Ascending aorta (tissue), 2 donors: ENCODE measurements around the gene ICA1L. TPM values are rescaled to one million over a fixed set of nuclear protein-coding genes. Genes with fewer than 3 reads are reported as not detected.
"Not testable (repeated sequence)": the region's sequence is repeated elsewhere in the genome, so short reads cannot be mapped to it uniquely, and the experiment has no call there.

ENCODE experiments used
- DNase-seq, 2 donors: peaks; one replicate each; pipeline ENCODE4 v3.0.0-alpha.2; 2019; ENCODE audit warnings: low spot score in 2 of 2
- H3K27ac ChIP-seq, 2 donors: fragments of 200-600 bp; sonication (generic); one replicate each; pipeline ENCODE4 v1.5.1; 2016 to 2017; ENCODE audit warnings: mild to moderate bottlenecking in 1 of 2
- H3K27me3 ChIP-seq: fragments of 200-600 bp; sonication (generic); one replicate; pipeline ENCODE4 v1.5.1; 2017
- H3K36me3 ChIP-seq, 2 donors: fragments of 200-600 bp; sonication (generic); one replicate each; pipeline ENCODE4 v1.5.1; 2016
- H3K4me1 ChIP-seq, 2 donors: fragments of 200-600 bp; sonication (generic); one replicate each; pipeline ENCODE4 v1.5.1; 2016 to 2017; ENCODE audit warnings: mild to moderate bottlenecking in 1 of 2
- H3K4me3 ChIP-seq, 2 donors: fragments of 200-600 bp; sonication (generic); one replicate each; pipeline ENCODE4 v1.5.1; 2016 to 2017; ENCODE audit warnings: mild to moderate bottlenecking in 1 of 2
- H3K9me3 ChIP-seq, 2 donors: fragments of 200-600 bp; sonication (generic); one replicate each; pipeline ENCODE4 v1.5.1; 2016
- intact Hi-C: fragments of 100-400 bp; cut with DNase I; formaldehyde crosslinking; loops from one replicate; pipeline ENCODE4 v1.15.1; 2023
- total RNA-seq: library from RNA; depleted of rRNA; stranded (reverse); fragments of >200 nt; gene quantifications from one replicate; pipeline ENCODE4 v1.1.0, GENCODE V29; 2016
- TF ChIP-seq, protein P1 (sequence below), 3 experiments: fragments of 200-600 bp in 2 of 3; fragments of 450-650 bp in 1 of 3; sonication (generic) in 2 of 3; IDR thresholded peaks; one replicate each; pipeline ENCODE4 v1.5.1; 2016 to 2019; ENCODE audit warnings: antibody characterized with exemption in 3 of 3, mild to moderate bottlenecking in 1 of 3, moderate library complexity in 1 of 3

Gene ICA1L
- total RNA-seq, 1 donor from 2014 or later = 0.43 TPM

DNA sequence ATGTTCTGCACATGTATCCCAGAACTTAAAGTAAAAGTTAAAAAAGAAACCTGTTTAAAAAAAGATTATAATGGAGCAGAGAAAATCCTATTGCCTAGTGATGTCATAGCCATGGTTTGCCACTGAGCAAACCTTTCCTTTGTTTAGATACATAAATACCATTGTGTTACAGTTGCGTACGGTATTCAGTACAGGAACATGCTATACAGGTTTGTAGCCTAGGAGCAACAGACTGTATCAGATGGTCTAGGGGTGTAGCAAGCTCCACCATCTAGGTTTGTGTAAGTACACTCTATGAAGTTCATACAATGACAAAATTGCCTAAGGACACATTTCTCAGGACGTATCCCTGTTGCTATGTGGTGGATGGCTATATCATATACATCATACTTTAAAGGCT is 13.0 kb downstream of the ICA1L start:
- intact Hi-C loops = no loop called here
- no peaks in the 10 kb centered on the region for H3K27me3 ChIP-seq
- H3K9me3 ChIP-seq = no peaks in the 10 kb centered on the region
- no peak overlapping the region for H3K4me3 ChIP-seq
- DNase-seq = no peak
- TF ChIP-seq, protein P1, sequence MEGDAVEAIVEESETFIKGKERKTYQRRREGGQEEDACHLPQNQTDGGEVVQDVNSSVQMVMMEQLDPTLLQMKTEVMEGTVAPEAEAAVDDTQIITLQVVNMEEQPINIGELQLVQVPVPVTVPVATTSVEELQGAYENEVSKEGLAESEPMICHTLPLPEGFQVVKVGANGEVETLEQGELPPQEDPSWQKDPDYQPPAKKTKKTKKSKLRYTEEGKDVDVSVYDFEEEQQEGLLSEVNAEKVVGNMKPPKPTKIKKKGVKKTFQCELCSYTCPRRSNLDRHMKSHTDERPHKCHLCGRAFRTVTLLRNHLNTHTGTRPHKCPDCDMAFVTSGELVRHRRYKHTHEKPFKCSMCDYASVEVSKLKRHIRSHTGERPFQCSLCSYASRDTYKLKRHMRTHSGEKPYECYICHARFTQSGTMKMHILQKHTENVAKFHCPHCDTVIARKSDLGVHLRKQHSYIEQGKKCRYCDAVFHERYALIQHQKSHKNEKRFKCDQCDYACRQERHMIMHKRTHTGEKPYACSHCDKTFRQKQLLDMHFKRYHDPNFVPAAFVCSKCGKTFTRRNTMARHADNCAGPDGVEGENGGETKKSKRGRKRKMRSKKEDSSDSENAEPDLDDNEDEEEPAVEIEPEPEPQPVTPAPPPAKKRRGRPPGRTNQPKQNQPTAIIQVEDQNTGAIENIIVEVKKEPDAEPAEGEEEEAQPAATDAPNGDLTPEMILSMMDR (IDR thresholded peaks at IDR 0.05) = no peak
- no peaks in the 10 kb centered on the region for H3K36me3 ChIP-seq
- H3K27ac ChIP-seq = no peak overlapping the region
- H3K4me1 ChIP-seq = no peaks in the 10 kb centered on the region

DNA sequence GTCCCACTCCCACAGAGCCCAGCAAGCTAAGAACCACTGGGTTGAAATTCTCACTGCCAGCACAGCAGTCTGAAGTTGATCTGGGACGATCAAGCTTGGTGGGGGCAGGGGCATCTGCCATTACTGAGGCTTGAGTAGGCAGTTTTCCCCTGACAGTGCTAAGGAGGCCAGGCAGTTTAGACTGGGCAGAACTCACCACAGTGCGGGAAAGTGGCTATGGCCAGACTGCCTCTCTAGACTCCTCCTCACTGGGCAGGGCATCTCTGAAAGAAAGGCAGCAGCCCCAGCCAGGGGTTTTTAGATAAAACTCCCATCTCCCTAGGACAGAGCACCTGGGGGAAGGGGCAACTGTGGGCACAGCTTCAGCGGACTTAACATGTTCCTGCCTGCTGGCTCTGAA is 22.2 kb downstream of the ICA1L start:
- H3K27ac ChIP-seq, H3K4me3 ChIP-seq, H3K36me3 ChIP-seq, intact Hi-C loops, DNase-seq, H3K4me1 ChIP-seq, H3K9me3 ChIP-seq, H3K27me3 ChIP-seq: not testable (repeated sequence)

DNA sequence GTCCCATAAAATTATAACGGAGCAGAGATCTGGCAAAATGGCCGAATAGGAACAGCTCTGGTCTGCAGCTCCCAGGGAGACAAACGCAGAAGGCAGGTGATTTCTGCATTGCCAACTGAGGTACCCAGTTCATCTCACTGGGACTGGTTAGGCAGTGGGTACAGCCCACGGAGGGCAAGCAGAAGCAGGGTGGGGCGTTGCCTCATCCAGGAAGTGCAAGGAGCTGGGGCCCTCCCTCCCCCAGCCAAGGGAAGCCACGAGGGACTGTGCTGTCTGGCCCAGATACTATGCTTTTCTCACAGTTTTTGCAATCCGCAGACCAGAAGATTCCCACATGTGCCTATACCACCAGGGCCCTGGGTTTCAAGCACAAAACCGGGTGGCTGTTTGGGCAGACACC is 22.8 kb downstream of the ICA1L start:
- TF ChIP-seq, protein P1 (IDR thresholded peaks at IDR 0.05) = no peak
- Histone ChIP-seq H3K9me3 (no peaks in the 10 kb centered on the region), H3K36me3 (no peaks in the 10 kb centered on the region), H3K4me1 (no peaks in the 10 kb centered on the region), H3K4me3 (no peak overlapping the region), H3K27ac (no peak overlapping the region), H3K27me3 (no peaks in the 10 kb centered on the region)
- no peak for DNase-seq
- intact Hi-C loops = no loop called here

DNA sequence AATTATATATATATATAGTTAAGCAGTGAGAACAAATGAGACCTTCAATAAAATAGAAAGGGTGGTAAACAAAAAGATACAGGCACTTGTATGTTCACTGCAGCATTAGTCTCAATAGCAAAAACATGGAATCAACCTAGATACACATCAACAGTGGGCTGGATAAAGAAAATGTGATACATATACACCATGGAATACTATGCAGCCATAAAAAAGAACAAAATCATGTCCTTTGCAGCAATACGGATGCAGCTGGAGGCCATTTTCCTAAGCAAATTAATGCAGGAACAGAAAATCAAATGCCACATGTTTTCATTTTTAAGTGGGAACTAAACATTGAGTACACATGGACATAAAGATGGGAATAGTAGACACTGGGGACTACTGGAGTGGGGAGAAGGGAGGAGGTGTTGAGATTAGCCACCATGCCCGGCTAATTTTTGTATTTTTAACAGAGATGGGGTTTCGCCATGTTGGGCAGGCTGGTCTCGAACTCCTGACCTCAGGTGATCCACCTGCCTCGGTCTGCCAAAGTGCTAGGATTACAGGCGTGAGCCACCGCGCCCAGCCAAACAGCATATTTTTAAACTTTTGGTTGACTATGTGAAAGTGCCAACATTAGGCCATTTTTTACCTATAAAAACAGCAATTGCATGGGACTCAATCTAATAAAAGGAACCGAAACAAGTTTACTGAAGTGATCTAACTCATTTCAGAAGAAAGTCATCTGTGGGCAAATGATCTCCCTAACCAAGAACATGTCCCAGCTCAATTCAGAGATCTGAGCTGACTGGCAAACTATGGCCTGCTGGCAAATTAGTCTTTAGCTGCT is 23.7 kb downstream of the ICA1L start:
- DNase-seq = no peak
- Histone ChIP-seq H3K4me1 (no peaks in the 10 kb centered on the region), H3K9me3 (peaks cover 4 to 7% of the 10 kb centered on the region in 2 donors), H3K4me3 (no peak overlapping the region), H3K27me3 (no peaks in the 10 kb centered on the region), H3K27ac (no peak overlapping the region), H3K36me3 (no peaks in the 10 kb centered on the region)
- intact Hi-C loops = no loop called here
- TF ChIP-seq, protein P1 (IDR thresholded peaks at IDR 0.05) = no peak

DNA sequence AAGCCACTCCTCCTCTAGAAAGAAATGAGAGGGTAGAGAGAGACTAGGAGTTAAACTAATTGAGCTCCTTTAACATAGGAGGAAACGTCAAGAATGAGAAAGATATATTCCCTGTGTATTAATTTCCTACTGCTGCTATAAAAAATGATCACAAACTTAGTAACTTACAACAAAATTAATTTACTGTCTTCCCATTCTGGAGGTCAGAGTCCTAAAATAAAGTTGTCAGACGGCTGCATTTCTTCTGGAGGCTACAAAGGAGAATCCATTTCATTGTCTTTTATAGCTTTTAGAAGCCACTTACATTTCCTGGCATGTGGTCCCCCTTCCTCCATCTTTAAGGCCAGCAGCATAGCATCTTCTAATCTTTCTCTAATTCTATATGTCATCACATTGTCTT is 26.9 kb downstream of the ICA1L start:
- Histone ChIP-seq H3K4me3 (no peak overlapping the region), H3K27me3 (no peaks in the 10 kb centered on the region), H3K9me3 (peaks cover 9 to 14% of the 10 kb centered on the region in 2 donors), H3K36me3 (no peaks in the 10 kb centered on the region), H3K4me1 (no peaks in the 10 kb centered on the region), H3K27ac (no peak overlapping the region)
- intact Hi-C loops = no loop called here
- TF ChIP-seq, protein P1 (IDR thresholded peaks at IDR 0.05) = no peak
- no peak for DNase-seq

DNA sequence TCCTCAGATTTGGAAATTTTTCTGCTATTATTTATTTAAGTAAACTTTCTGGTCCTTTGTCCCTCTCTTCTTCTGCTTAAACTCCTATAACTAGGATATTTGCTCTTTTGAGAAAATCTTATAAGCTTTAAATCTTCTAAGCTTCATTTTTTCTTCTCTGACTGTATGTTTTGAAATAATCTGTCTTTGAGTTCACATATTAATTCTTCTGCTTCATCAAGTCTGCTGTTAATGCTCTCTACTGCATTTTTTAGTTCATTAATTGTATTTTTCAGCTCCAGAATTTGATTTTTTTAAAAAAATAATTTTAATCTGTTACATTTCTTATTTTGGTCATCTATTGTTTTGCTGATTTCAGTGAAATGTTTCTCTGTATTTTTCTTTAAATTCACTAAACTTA is 28.9 kb downstream of the ICA1L start:
- no peaks in the 10 kb centered on the region for H3K4me1 ChIP-seq
- H3K27ac ChIP-seq = no peak overlapping the region
- DNase-seq = no peak
- intact Hi-C loops = no loop called here
- no peaks in the 10 kb centered on the region for H3K36me3 ChIP-seq
- H3K9me3 ChIP-seq = peaks cover 9 to 14% of the 10 kb centered on the region in 2 donors
- no peak overlapping the region for H3K4me3 ChIP-seq
- no peaks in the 10 kb centered on the region for H3K27me3 ChIP-seq
- TF ChIP-seq, protein P1 (IDR thresholded peaks at IDR 0.05) = no peak
